ACC112 (cell line): ENCODE data around the gene TCL1A.

Experiments
- H2AFZ ChIP-seq: fragments of 200-600 bp; sonication (generic); one replicate; pipeline ENCODE4 v1.6.0; 2017; ENCODE audit warnings: antibody characterized with exemption, low read length; ENCODE audit not compliant: unreplicated experiment
- H3K27ac ChIP-seq: fragments of 200-600 bp; sonication (generic); 2 replicates; pipeline ENCODE4 v1.5.1; 2014; ENCODE audit warnings: low read depth, mild to moderate bottlenecking, antibody characterized with exemption, low read length, moderate library complexity
- H3K27me3 ChIP-seq: fragments of 200-600 bp; sonication (generic); 2 replicates; pipeline ENCODE4 v1.6.1; 2014; ENCODE audit warnings: mild to moderate bottlenecking, antibody characterized with exemption, low read length, moderate library complexity, mixed read lengths; ENCODE audit not compliant: insufficient read depth
- H3K36me3 ChIP-seq: fragments of 200-600 bp; sonication (generic); 2 replicates; pipeline ENCODE4 v1.6.1; 2016; ENCODE audit warnings: mild to moderate bottlenecking, antibody characterized with exemption, low read length, moderate library complexity, mixed read lengths; ENCODE audit not compliant: insufficient read depth
- H3K4me1 ChIP-seq: fragments of 200-600 bp; sonication (generic); one replicate; pipeline ENCODE4 v1.6.1; 2016; ENCODE audit warnings: low read length, mixed read lengths; ENCODE audit not compliant: insufficient read depth, unreplicated experiment, control insufficient read depth
- H3K4me3 ChIP-seq: fragments of 200-600 bp; sonication (generic); 2 replicates; pipeline ENCODE4 v1.5.1; 2014; ENCODE audit warnings: mild to moderate bottlenecking, low read depth, low read length
- H3K79me2 ChIP-seq: fragments of 200-600 bp; sonication (generic); one replicate; pipeline ENCODE4 v1.6.0; 2016; ENCODE audit warnings: low read length; ENCODE audit not compliant: control insufficient read depth, unreplicated experiment, insufficient read depth

TCL1A gene

DNA sequence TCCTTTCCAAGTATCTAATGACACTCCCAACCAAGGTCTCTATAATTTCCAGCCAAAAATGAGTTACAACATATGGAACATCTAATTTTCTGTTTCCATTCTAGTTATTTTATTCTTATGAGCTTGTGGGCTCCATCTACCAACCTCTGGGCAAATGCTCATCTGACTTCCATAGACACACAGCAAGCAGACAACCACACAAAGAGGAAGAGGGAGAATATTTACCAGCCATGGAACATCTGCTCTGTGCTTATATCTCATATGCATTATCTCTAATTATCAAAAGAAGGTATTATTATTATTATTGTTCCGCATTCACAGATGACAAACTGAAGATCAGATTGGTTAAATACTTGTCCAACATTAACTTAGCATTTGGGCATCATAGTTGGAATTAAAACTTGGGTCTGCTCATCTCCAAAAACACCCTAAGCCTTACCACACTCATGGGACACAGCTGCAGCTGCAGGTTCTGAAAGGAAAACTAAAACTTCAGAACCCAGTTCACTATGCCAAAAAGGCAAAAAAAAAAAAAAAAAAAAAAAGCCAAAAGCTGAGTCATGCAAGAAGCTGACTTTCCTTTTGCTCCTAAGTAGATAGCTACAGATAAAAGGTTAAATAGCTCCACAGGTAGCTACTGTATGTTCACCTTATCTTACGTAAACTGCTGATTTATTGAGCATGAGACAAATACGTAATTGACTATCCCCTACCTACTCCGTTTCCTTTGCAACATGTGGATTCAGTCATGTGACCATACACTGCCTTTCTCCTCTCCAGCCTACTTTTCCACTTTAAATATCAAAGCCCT, 51.3 kb downstream of the TCL1A start:
- H3K79me2 ChIP-seq = no peaks in the 10 kb centered on the region
- H3K27me3 ChIP-seq = no peaks in the 10 kb centered on the region; the same call in 1 of the 2 replicates
- H3K4me3 ChIP-seq = no peak overlapping the region
- H3K27ac ChIP-seq = no peak overlapping the region
- H3K4me1 ChIP-seq = no peaks in the 10 kb centered on the region
- no peak overlapping the region for H2AFZ ChIP-seq
- H3K36me3 ChIP-seq = no peaks in the 10 kb centered on the region

DNA sequence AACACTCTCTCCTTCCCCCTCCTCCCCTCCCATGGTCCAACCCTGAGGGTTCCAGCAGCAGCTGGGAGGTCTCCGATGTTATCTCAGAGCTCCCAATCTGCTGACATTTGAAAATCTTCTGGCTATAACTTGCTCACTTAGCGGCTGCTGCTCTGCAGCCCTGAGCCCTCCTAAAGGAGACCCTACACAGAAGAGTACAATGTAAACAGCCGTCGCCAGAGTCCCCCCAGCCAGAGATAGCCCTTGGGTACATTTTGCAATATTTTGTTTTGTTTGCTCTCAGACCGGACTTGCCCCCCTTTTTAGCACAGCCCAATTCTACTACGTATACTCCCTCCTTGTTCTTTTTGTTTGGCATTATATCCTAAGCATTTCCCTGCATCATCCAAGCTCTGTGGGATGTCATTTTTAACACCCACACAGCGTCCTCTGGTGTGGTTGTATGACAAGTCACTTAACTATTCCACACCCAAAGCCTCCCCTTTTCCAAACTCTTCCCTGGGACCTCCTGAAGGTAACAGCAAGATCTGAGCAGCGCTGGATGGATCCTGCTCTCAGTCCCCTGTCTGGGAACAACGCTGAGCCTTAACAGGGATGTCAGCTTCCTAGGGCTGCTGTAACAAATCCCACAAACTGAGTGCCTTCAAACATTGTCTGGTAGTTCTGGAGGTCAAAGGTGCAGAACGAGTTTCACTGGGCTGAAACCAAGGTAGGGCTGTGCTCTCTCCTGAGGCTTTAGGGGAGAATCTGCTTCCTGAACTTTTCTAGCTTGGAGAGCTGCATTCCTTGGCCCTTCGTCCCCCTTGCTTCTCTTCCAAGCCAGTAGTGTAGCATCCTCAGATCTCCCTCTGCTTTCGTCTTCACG, 53.0 kb downstream of the TCL1A start:
- Histone ChIP-seq H3K27me3 (no peaks in the 10 kb centered on the region), H3K79me2 (no peaks in the 10 kb centered on the region), H3K36me3 (no peaks in the 10 kb centered on the region), H2AFZ (no peak overlapping the region), H3K4me1 (no peaks in the 10 kb centered on the region), H3K27ac (no peak overlapping the region), H3K4me3 (no peak overlapping the region)

DNA sequence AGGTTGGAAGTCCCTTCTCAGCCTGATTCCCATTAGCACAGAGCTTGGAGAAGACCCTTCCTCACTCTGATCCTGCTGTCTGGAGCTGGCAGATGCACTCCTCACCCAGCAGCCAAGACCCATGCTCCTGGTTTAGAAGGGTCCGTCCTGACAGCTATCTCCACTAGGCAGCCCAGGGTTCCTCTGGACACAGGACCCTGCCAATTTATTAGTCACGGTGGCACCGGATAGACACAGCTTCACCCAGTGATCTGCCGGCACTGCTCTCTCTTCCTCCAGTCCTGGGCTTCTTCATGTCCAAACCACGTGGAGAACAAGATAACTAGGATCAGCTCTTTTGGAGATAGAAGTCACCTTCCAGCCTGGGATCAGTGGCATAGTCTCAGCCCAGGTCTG, 53.9 kb downstream of the TCL1A start:
- H3K27me3 ChIP-seq = no peaks in the 10 kb centered on the region
- H3K36me3 ChIP-seq = no peaks in the 10 kb centered on the region
- H2AFZ ChIP-seq = no peak overlapping the region
- no peaks in the 10 kb centered on the region for H3K79me2 ChIP-seq
- no peak overlapping the region for H3K27ac ChIP-seq
- H3K4me1 ChIP-seq = no peaks in the 10 kb centered on the region
- no peak overlapping the region for H3K4me3 ChIP-seq
